Activated CD8-positive, alpha-beta memory T cell treated with anti-CD3 and anti-CD28 coated beads, Interleukin-2, amount 50 U/mL, for 4 hours (primary cell): ENCODE data around the gene DNER.

Experiments
- DNase-seq: peaks from one replicate; pipeline ENCODE4 v3.0.0-alpha.2; 2020

DNER gene

DNA sequence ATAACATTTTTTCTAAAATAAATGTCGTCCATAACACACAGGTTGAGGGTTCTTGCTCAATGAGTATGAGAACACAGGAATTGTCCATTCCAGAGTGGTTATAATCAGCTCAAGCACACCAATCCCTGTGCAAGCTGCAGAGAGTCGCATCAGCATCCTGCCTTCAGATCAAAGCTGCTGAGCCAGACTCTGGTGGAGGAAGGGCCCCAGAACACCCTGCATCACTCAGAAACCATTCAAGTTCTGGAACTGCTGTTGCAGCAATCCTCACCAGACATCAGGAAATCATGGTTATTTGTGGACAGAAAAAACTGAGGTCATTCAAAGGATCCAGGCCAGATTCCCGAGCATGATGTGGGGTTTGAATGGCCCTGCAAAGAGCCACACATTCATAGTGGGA lies 44.5 kb downstream of the DNER start:
- DNase-seq: no peak

DNA sequence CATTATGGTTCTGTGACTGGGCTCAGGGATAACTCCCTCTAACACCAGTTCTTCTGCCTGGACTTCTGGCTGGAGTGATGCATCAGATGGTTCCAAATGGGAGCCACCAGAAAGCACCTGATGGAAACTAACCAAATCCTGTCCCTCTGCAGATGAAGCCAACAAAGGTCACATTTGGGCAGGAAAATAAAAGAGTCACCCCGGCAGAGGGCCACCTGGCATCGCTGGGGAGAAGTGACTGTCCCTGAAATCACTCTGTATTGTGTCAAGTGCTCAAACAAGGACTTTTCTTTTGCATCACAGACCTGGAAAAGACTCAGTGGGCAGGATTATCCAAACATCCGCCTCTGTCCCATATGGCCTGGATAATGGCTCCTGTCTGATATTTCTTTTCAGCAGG lies 47.5 kb downstream of the DNER start:
- no peak for DNase-seq

GRCh38 chr2:229665158-229665557 lies 49.2 kb downstream of the DNER start:
- DNase-seq: no peak

- no peak for DNase-seq
These were observed 52.9 kb downstream of the DNER start for GRCh38 chr2:229661478-229661877.

GRCh38 chr2:229660951-229661350 lies 53.4 kb downstream of the DNER start:
- no peak for DNase-seq

DNA sequence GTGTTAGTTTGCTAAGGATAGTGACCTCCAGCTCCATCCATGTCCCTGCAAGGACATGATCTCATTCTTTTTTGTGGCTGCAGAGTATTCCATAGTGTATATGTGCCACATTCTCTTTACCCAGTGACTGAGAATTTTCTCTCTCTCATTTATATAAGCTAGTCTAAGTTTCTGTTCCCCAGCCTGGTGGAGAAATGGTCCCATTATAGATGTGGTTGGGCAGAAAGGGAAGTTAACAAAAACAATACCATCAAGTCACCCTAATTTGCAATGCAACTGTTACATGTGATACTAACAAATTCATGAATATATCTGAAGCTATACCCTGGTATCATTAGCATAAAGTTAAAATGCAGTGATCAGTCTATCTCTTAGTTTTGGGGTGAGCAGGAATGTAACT lies 54.0 kb downstream of the DNER start:
- DNase-seq: no peak

DNA sequence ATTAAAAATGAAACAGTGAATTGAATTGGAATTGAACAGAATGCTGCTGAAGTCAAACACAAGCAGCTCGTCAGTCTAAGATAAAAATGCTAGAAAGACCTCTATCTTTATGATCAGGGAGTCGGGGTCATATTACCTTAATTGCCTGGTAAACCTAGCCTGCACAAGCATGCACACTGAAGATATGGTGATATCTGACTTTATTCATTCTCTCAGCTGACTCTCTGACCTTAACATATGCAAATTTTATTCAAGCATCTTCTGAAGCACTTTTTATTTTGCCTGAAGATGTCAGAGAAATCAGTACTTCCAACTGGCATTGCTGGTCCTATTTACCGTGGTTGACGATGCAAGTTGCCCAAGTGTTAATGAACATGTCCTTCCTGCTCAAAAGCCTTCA lies 56.4 kb downstream of the DNER start:
- no peak for DNase-seq

DNA sequence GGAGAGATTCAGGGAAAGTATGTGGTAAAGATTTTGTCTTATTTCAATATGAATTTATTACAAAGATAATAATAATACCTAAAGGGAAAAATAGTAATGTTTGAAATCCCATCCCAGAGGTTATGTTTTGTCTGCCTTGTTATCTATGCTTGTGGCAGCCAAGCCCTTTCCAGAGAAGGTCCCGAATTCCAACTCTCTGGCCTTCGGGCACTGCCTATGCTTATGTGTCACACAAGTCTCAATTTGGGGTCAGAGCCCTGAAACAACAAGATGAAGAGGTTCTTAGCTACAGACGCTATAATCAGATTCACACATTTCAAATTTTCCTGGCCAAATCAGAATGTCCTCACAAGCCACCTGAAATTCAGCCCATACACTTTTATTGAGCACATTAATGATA lies 59.9 kb downstream of the DNER start:
- DNase-seq: no peak

DNA sequence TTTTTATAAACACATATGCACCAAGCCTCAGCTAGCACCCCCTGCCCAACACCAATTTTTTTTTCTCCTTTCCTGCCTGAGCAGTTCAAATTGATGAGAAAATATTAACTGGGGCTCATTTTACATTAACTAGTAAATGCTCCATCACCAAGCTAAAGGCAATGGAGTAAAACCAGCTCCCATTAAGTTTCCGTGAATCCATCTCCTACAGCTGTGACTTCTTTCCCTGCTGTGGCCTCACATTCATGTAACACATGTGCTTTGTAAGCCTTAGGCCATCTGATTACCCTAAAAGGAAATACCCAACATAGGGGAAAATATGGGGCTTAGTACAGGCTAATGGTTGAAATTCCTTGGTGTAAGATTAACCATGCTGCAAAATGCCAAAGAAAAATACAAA lies 60.8 kb downstream of the DNER start:
- DNase-seq: no peak

GRCh38 chr2:229652796-229653195 lies 61.6 kb downstream of the DNER start:
- no peak for DNase-seq

GRCh38 chr2:229650901-229651300 lies 63.5 kb downstream of the DNER start:
- DNase-seq: no peak

GRCh38 chr2:229650059-229650458 lies 64.3 kb downstream of the DNER start:
- no peak for DNase-seq

- no peak for DNase-seq
These were observed 68.1 kb downstream of the DNER start for GRCh38 chr2:229646186-229646723.

DNA sequence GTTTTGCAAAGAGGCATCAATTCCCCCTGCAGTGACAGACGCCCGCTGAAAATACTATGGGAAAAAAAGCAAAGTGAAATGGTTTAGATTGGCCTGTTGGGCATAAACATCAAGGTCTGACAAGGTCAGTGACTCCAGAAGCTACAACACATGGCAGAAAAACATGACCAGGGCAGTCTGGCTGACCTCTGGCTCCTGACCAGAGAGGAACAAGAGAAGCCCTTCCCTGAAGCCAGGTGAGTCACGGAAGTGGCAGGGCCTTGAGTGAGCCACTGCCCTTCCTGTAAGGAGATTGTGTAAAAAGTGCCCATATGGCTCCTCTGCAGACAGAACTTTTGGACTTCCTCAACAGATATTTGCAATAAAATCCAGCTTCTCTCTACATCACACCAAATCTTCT lies 72.0 kb downstream of the DNER start:
- no peak for DNase-seq

DNA sequence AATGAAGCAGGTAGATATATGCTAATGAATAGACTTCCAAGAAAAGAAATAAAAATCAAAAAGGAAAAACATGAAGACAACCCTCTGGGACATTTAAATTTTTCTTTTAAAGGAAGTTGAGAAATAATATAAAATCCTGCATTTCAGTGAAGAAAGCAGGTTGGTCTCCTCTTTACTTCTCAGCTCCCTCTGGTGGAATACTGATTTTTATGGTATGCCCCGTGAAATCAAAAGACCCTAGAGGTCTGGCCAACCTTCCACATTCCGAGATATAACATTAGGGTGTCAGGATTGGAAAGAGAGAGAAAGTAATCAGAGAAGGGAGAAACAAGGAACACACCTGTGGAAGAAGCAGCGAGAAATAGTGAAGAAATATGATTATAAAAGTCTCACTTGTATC lies 72.7 kb downstream of the DNER start:
- DNase-seq: no peak

GRCh38 chr2:229640636-229641035 lies 73.7 kb downstream of the DNER start:
- DNase-seq: no peak

DNA sequence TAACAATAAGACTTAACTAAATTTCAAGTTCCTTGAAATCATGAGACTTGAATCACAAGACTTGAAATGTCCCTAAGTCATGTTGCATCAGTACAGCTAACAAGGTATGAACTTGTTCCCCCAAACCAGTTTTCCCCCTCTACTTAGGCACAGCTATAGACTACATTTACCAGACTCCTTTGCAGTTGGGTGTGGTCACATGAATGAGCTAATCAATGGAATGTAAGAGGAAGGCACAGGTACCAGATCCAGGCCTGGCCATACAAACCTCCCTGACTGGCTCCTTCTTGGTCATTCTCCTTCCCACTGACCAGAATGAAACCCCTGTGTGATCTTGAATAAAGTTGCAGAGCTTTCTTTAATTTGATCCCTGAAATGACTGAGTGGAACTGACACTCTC lies 77.8 kb downstream of the DNER start:
- DNase-seq: no peak

- DNase-seq: no peak
These were observed 79.0 kb downstream of the DNER start for GRCh38 chr2:229635371-229635680.

- no peak for DNase-seq
These were observed 79.6 kb downstream of the DNER start for GRCh38 chr2:229634601-229635370.

DNA sequence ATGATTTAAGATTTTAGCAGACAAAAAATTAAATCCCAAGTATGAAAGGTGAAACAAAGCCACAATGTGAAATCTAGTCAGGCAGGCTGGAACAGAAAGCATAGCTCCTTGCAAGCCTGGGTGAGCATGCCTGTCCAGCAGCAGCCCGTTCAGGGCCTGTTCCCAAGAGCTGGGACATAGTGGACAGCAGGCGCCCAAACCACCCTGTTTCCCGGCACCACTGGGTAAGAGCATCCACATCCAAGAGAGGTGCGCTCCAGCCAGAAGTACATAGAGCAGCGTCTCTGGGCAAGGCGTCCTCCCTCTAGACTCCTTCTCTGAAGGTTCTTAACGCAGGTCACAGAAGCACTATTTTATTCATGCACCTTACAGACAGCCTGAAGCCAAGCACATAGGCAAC lies 80.8 kb downstream of the DNER start:
- DNase-seq: no peak

DNA sequence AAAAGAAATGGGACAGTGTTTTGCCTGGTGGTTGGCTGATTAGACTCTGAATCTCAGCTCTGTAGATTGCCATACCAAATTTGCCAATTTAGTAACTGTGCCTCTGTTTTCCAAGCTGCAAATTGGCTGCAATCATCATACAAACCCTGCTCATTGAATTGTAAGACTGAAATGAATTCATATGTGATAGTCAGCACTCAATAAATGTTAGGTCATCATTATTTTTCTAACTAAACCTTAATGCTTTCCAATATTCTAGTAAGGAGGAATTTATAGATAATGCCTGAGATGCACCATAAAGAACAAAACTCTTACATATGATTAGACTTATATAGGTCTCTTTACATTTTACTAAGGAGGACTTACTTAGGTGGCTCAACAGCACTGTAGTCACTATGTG lies 85.3 kb downstream of the DNER start:
- no peak for DNase-seq

GRCh38 chr2:229627728-229628127 lies 86.6 kb downstream of the DNER start:
- DNase-seq: no peak

DNA sequence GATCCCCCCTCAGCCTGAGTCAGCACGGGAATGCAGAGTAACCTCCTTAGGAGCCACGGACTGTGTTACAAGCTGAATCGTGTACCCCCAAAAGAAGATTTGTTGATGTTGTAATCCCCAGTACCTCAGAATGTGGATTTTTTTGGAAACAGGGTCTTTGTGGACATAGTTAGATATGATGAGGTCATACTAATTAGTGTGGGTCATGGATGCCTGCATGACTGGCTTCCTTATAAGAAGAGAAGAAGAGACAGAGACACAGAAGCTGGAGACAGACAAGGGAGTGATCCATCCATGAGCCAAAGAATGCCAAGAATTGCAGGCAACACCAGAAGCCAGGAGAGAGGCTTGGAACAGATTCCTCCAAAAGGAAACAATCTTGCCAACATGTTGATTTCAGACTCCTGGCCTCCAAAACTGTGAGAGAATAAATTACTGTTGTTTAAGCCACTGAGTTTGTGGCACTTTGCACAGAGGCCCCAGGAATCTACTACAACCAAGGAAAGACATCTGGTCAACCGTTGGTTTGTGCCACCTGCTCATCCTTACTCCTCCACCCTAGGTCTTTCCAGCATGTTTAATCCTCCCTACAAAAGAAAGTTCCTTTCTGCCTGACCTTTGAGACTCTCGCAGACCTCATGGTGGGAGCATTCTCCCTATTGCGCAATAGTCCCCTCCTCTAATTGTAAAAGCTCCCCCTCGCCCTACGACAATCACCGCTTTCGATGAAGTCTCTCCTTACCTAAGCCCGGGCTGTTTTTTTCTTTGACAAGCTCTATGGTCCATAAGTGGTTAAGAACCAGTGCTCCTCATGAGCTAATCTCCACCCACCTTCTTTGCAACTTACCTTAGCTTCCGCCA lies 91.6 kb downstream of the DNER start:
- no peak for DNase-seq

- no peak for DNase-seq
These were observed 93.6 kb downstream of the DNER start for GRCh38 chr2:229620759-229621158.
